GM12878 (cell line): ENCODE data around the gene B3GAT1.

Source experiments
- CTCF ChIP-seq, 3 experiments: IDR thresholded peaks in 2 of 3; conservative IDR thresholded peaks in 1 of 3; 2 replicates each; pipeline ENCODE4 v1.5.1; 2011; ENCODE audit warnings: low read depth in 3 of 3, low read length in 3 of 3, mild to moderate bottlenecking in 3 of 3, control low read depth in 2 of 3, moderate library complexity in 2 of 3, inconsistent platforms in 1 of 3, mixed read lengths in 1 of 3; ENCODE audit not compliant: control insufficient read depth in 2 of 3, insufficient read depth in 1 of 3; ENCODE audit errors: extremely low read depth in 1 of 3
- EZH2 ChIP-seq: IDR thresholded peaks from 2 replicates; pipeline ENCODE4 v1.6.1; 2012; ENCODE audit warnings: low read depth, mild to moderate bottlenecking, control low read depth, inconsistent platforms, low read length, borderline replicate concordance; ENCODE audit not compliant: control insufficient read depth
- IKZF1 ChIP-seq: fragments of 450-650 bp; conservative IDR thresholded peaks from 2 replicates; pipeline ENCODE4 v1.6.1; 2017; ENCODE audit warnings: antibody characterized with exemption, mild to moderate bottlenecking
- PAX5 ChIP-seq: IDR thresholded peaks from 2 replicates; pipeline ENCODE4 v1.6.1; 2011; ENCODE audit warnings: low read depth, low read length, borderline replicate concordance
- POLR2A ChIP-seq: IDR thresholded peaks from 2 replicates; pipeline ENCODE4 v1.6.1; 2011; ENCODE audit warnings: low read depth, mild to moderate bottlenecking, low read length
- POLR2AphosphoS2 ChIP-seq: IDR thresholded peaks from 2 replicates; pipeline ENCODE4 v1.6.1; 2011; ENCODE audit warnings: low read depth, mild to moderate bottlenecking, low read length, improper control_type of control experiment, moderate library complexity
- POLR2AphosphoS5 ChIP-seq: IDR thresholded peaks from 2 replicates; pipeline ENCODE4 v1.6.1; 2011; ENCODE audit warnings: mild to moderate bottlenecking, low read length, inconsistent platforms
- RFX5 ChIP-seq: IDR thresholded peaks from 2 replicates; pipeline ENCODE4 v1.6.1; 2011; ENCODE audit warnings: low read depth, low read length, improper control_type of control experiment
- ZNF384 ChIP-seq: IDR thresholded peaks from 2 replicates; pipeline ENCODE4 v1.6.1; 2012; ENCODE audit warnings: low read depth, mild to moderate bottlenecking, low read length, improper control_type of control experiment, borderline replicate concordance
- ZNF687 ChIP-seq: fragments of 450-650 bp; IDR thresholded peaks from 2 replicates; pipeline ENCODE4 v1.6.1; 2017; ENCODE audit warnings: mild to moderate bottlenecking, moderate library complexity
- TF ChIP-seq, protein P1 (sequence below): IDR thresholded peaks from 2 replicates; pipeline ENCODE4 v1.6.1; 2011; ENCODE audit warnings: low read depth, mild to moderate bottlenecking, low read length, moderate library complexity, borderline replicate concordance; ENCODE audit errors: extremely low read depth

- TF ChIP-seq ZNF687, result no peak
- no peak for TF ChIP-seq PAX5
- TF ChIP-seq CTCF (IDR thresholded peaks at IDR 0.05 in 2 of 3, conservative IDR thresholded peaks at IDR 0.05 in 1 of 3; ENCODE audit: control insufficient read depth in 2 of 3, extremely low read depth in 1 of 3, insufficient read depth in 1 of 3, low read depth in 3 of 3, low read length in 3 of 3), result no peak
- TF ChIP-seq, protein P1, sequence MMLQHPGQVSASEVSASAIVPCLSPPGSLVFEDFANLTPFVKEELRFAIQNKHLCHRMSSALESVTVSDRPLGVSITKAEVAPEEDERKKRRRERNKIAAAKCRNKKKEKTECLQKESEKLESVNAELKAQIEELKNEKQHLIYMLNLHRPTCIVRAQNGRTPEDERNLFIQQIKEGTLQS, result no peak
- no peak for TF ChIP-seq POLR2AphosphoS5
- TF ChIP-seq POLR2A, result no peak
- TF ChIP-seq ZNF384, result no peak
- TF ChIP-seq RFX5, result no peak
- TF ChIP-seq EZH2, result no peak
- TF ChIP-seq POLR2AphosphoS2, result no peak
- TF ChIP-seq IKZF1, result no peak
These were observed 69.3 kb downstream of the B3GAT1 start for GRCh38 chr11:134342572-134343340.
